Posterior cingulate gyrus (tissue), 11 donors: ENCODE measurements around the gene GBE1.

Experiments used
- DNase-seq, 10 donors: peaks; one replicate each; pipeline versions ENCODE4 v3.0.0 to v3.0.0-alpha.2; 2020 to 2021; ENCODE audit warnings: mixed read lengths in 3 of 10
- intact Hi-C: fragments of 100-400 bp; cut with DNase I; formaldehyde crosslinking; loops from one replicate; pipeline ENCODE4 v1.15.1; 2023

The GBE1 gene

DNA sequence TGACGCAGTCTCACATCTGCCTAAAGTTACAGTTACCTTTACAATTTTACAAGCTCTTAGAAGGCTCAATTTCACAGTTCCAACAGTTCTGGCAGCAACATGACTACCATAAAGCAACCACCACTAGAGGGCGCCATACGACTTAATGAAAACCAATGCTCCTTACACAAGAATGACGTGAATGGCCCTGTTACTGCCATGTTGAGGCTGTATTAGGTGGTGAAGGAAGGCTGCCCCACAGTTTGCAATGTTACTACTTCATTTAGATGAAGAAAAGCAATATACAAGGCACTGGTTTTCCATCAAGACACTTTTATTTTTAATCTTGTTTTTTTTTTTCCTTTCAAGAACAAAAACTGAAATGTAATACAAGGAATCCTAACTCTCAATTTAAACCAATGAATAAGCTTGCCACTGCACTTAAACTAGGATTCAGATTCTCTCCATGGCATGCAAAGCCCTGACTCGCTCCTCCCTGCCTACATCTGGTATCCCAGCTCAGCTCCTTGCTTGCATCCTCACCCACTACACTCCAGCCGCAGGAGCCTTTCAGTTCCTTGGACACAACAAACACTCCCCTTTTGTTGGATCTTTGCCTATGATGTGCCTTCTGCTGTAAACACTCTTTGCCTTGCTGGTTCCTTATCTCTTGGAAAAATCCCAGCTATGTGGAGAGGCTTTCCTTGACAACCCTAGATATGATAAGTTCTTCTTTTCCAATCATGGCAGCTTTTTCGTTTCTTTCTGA lies 270.7 kb downstream of the GBE1 start:
- DNase-seq: peak in 8 of 10 donors; percentile 50 to 84 (median 65)
- intact Hi-C loops: loop anchor here (10.0 kb wide), 1 partner anchor 154 kb away; no protein-coding TSS in a partner anchor

DNA sequence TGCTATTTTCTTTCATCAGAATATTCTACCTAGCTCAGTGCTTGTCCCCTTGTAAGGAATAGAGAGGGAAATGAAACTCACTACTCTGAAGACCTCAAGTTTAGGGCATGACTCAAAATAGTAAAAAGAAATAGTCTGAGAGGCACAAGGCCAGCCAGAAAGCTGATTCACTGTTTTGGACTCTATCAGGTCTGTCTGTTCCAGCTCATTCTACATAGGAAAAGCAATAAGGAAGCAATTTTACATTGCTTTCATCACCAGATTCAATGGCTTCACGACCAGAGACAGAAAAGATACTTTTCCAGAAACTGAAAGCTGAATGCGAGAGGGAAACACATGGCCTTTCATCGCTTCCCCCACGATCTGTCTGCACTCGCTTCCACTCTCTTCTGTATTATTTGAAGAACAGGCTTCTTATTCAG lies 276.0 kb downstream of the GBE1 start:
- DNase-seq: no peak

DNA sequence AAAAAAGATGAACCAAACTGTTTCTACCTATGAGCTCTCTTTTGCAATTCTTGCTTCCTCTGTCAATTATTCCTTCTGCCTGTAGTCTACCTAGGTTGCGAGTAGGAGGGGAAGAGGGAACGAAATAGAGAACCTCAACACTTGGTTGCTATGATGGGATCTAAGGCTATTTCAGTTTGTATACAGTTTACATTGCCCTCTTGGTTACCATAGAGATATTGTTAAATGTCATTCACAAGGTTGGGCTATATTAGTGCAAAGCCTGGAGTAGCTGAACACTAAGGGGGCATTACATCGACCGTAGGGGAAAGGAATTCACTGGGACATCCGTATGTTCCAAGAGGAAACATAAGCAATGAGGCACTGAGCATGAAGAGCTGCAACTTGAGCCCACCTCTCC lies 276.9 kb downstream of the GBE1 start:
- intact Hi-C loops: no loop called here
- DNase-seq: no peak

More for the DNA sequence above, 276.0 kb downstream of the GBE1 start:
- intact Hi-C loops: no loop called here

DNA sequence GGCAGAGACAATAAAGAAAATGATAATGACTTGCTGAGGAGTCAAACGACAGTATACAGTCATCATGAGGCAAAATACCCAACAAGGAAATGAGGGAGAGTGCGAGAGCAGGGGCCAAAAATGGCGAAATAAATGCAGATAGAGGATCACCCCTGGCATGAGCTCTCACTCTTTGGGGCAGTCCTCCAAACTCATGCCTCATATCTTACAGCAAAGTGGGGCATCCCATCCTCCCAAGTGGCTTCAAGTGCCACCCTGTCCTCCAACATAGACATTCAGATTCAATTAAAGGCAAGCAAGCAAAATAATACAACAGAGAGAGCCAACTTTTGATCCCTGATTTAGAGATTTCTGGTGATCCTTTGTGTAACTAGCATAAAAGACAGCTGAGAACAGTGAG lies 278.4 kb downstream of the GBE1 start:
- no peak for DNase-seq
- intact Hi-C loops: no loop called here

DNA sequence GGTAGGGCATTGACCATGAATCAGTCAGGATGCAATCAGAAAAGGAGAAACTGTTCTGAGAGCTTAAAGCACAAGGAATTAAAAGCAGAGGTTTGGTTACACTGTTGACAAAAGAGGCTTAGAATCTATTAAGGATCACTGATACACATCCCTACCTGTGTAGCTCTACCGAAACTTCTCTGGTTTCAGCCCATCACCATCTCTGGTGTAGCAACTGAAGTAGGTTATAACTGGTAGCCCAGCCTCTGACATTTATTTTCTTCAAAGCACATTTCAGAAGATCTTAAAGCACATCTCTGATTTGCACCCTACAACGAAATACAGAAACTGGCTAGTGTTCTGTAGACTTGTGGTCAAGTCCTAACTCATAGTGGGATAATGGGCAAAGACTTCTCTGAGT lies 283.7 kb downstream of the GBE1 start:
- intact Hi-C loops: no loop called here
- DNase-seq: no peak

DNA sequence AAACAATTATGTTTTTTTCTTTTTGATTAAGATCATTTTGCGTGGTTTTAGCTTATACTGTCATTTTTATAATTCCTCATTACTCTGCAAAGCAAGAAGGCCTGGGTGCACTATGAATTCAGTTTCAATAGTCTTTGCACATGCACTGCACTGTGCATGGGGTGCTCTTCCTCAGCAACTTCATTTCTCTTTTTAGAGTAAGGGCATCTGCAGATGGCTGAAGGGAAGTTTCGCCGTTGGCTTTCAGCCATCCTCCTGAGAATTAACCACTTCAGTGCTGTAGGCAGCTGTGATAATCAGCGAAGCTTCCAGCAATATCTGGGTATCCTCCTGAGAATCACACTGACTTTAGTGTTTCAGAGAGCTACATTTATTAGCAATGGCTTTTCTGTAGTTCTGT lies 284.8 kb downstream of the GBE1 start:
- no peak for DNase-seq
- intact Hi-C loops: no loop called here

DNA sequence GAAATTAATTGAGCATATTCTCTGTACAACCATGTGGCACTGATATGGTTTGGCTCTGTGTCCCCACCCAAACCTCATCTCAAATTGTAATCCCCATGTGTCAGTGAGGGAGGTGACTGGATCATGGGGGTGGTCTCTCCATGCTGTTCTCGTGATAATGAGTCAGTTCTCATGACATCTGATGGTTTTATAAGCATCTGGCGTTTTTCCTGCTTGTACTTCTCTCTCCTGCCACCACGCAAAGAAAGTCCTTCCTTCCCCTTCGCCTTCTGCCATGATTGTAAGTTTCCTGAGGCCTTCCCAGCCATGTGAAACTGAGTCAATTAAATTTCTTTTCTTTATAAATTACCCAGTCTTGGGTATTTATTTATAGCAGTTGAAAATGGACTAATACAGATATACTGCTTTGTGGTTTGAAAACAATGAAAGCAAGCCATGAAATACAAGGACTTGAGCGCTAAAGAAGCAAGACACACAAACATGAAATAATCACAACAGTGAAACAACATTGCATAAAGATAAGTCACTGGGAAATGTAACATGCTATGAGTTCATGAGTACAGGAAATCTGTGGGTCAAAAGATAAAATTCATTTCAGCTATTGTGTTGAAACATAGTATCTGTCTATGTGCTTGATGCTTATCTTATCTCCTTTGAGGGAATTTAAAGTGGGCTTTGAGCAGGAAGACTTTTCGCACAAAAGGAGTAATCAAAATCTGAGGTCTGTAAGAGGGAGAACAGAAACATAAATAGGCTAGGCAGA lies 288.7 kb downstream of the GBE1 start:
- DNase-seq: no peak
- intact Hi-C loops: no loop called here

DNA sequence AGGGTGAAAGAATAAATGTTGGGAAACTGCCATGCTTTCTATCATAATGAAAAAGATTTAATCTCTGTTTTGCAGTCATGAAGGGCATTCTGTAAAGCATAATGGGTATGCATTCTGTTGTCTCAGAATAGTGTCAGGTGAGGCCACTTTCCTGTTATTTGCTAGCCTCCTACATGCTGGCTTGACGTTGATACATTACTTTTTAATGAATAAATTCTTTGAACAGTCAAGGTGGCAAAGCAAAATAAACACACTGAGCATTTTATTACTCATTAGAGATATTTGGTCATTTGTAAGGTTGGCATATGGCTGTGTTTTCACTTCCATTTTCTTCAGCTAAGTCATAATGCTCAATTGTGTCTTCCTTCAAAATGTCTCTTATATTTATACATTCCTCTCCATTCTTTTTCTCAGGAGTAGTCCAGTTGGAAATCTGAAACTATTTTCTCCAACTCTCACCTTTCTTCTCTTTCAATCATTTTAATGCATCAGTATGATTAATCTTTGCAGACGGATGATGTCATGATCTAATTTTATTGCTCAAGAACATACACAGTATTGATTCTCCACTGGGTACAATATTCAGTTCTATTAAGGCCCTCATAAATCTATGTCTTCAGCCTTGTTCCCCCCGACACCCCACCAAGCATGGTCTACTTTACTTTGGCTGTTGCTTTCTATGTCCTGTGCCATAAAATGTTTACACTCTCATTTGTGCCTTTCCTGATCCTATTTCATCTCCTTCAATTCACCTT lies 290.7 kb downstream of the GBE1 start:
- DNase-seq: no peak
- intact Hi-C loops: no loop called here

DNA sequence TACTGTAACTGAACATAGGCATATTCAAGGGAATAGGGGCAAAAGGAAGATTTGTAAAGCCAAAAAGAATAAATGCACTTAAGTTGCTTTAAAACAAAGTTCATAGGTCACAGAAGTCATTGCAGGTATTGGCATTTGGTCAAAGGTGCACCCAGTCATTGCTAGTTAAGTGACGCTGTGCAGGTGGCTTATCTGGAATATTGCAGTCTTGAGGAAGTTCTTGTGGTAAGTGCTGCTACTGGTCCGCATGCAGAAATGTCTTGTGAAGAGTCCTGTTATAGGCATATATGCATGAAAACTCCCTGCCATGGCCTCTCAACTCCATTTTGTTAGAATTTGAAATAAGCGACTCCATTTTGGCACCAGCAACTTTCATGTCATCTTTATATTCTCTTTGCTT lies 293.1 kb downstream of the GBE1 start:
- intact Hi-C loops: no loop called here
- DNase-seq: no peak

DNA sequence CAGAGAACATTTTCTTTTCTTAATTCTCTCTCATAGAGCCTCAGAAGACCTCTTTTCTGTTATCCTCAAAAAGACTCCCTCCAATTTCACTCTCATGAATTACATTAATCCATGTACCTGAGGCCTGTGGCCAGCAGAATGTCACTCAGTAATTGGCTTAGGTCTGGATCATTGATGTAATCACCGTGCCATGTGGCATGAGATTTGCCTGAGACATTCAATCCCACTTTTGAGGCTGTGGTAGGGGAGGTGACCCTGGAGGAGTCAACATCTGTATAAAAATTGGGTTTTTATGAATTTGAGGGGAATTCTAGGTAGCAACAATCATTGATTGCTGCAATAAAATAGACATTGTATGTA lies 295.3 kb downstream of the GBE1 start:
- intact Hi-C loops: no loop called here
- DNase-seq: no peak

DNA sequence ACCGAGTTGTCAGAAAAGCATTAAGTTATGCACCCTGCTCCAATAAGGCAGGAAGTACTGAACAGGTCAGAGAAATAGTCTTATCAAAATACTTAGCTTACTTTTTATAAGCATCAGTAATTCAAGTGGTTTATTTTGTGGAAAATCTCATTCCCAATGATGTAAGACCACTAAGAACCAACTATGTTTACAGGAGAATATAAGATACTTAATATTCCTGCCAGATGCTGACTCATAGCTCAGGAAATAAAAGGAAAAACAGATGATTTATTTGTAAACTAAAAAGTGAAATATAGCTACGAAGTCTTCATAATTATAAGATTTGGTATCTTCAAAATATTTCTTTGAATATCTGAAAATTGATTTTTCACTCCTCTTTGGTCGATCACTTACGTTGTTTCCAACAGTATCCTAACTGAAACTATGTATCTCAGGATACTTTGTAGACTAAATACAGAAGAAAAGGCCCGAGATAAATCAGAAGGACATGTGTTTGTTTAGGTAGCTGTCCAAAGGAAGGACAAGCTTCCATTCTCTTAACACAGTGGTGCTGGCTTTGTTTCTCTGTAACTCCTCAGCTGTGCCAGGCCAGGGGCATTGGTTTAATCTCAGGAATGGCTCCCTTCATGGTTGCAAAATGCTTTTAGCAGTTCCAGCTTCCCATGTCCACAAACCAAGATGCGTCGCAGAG lies 295.8 kb downstream of the GBE1 start:
- no peak for DNase-seq
- intact Hi-C loops: no loop called here

DNA sequence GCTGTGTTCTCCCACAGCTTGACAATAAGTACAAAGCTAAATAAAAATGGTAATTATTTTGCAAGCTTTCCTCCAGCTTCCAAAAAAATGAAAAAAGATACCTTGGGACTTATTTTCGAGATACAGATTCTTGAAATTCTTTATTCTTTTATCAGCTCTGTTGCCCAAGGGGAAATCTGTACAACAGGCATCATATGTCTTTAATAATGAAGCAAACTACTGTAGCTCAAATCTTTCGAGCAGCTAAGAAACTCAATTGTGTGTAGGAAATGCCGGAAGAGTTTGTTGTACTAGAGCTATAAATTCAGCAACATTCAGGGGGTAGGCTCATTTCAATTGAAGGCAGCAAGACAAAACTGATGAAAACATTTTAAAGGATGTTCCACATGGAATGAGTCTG lies 297.7 kb downstream of the GBE1 start:
- no peak for DNase-seq
- intact Hi-C loops: no loop called here

DNA sequence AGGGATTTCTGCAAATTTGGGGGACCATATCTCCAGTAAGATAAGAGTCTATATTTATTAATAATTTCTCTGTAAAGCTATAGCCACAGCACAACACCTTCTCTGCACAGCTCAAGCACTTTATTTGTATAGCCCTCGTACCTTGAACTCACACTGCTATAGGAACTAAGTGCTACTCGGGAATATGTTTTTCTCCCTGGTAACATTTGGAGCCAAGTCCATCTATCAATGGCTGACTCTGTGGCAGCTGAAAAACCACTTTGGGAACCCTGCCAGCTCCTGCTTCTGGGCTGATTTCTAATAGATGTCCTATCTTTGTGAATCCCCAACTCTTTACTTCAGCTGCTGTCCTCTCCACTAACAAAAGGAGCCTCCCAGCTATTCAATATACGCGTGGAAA lies 298.5 kb downstream of the GBE1 start:
- no peak for DNase-seq
- intact Hi-C loops: no loop called here

DNA sequence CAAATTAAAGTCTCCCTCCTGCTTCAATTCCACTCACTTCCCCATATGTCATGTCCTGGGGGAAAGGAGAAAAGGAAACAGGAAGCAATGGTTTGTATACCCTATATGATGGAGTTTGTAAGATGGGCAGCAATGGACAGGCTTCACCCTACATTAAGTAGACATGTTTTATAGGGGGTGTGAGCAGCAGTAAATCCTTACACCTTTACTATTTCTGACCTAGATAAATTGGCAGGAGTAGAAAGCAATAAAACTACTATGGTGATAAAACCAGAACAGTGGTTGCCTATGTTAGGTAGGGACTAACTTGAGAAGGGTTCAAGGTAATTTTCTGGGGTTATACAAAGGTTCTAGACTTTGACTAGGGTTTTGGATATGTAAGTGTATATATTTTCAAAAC lies 301.7 kb downstream of the GBE1 start:
- intact Hi-C loops: no loop called here
- DNase-seq: no peak

DNA sequence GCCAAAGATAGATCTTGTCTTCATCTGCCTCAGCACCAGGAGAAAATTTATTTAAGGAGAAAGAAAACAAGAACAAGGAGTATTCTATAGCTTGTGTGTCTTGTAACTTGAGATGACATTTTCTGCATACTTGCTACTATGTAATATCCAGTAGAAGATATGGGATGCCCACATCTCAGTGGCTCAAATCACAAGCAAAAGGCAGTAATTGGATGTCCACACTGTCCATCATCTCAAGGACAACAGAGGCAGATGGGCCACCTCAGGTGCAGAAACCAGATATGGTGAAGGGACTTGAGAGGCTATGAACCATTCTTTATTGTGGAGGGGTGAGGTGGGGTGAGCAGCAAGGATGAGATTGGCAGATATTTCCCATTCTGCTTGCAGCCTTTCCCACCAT lies 309.0 kb downstream of the GBE1 start:
- intact Hi-C loops: no loop called here
- DNase-seq: no peak

DNA sequence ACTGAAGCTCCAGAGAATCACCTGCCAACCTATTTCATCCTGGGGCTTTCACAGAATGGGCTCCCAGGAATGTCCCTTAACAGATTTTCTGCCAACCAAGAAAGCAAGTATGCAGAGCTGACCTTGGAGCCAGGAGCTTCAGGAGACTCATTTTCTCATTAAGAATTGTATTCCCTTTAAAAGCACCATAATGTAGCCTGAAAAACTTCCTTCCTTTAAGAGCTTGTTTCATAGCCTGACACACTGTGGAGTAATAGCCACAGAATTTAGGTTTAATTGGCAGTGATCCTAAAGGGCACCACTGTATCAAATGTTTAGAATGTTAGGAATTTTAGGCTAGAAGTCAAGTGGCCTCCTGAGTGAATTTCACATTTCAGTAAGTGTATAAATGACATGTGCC lies 309.8 kb downstream of the GBE1 start:
- intact Hi-C loops: no loop called here
- no peak for DNase-seq

DNA sequence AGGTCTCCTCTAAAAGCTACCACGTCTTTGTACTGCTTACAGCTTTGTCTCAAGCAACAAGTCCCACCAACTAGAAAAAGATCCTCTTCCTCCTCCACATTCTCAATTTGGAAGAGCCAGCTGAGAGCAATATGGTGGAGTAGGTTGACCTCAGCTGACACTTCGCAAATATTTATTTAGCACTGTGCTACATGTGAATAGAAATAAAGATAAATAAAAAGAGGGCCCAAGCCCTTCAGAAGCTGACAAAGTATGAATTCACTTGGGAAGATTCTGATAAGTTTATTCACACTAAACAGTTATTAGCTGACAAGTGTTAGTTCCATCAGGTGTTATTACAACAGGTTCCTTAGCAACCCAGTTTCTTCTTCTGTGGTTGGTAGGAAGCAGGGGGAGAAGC lies 310.3 kb downstream of the GBE1 start:
- intact Hi-C loops: no loop called here

DNA sequence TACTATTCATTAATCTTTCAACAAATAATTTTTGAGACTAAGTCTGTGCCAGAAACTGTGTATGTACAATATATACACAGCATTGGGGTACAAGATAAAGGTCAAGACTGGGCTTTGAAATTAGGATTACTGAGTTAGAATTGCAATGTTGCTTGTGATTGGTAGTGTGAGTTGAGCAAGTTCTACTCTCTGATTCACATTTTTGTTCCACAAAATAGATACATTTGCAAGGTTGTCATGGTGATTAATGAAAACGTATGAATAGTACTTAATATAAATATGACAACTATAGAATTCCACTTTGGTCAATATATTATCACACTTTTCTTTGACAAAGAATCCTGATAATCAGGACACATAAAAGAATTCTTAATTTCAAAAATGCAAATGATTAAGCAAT lies 314.6 kb downstream of the GBE1 start:
- DNase-seq: no peak
- intact Hi-C loops: no loop called here

More for the DNA sequence above, 310.3 kb downstream of the GBE1 start:
- DNase-seq: no peak

DNA sequence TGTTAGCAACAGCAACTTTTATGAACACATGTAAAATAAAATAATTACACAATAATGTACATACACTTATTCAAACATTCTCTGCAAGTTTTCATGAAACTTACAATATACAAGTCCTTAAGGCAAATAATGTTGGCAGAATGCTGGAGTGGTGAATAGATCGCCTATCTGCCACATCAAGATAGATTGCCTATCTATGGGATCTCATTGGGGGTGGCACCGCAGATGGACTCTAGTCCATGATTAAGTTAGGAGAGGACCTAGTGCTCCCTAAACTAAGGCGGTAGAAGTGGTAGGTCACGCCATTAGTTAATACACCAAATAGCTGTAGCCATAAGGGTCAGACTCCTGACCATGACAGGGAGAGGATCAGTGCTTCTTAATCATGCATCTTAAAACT lies 315.7 kb downstream of the GBE1 start:
- intact Hi-C loops: no loop called here
- DNase-seq: no peak

DNA sequence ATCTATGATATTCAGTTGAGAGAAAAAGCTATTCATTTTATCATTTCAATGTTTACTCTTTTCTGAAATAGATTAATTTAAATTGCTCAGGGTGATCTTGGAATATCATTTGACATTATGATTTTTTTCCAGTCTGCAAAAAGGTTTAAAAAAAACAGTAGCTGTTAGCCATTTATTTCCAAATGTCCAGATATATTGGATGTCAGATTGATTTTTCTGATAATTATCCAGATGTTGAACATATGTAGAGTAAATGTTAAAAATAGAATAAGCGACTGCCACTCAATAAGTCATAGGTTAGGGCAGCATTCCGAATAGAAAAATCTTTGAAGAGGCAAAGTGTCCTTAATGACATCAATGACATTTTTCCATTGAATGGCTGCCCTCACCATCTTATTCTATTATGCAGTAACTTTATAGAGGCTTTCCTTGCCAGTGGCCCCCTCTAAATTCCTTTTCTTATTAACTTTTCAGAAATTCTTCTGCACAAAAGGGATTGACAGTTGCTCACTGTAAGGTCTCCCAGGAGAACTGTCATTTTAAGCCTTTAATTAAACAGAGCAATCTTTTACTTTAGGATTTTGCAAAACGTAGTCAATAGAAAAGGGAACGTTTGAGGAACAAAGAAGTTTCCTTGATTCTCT lies 316.5 kb downstream of the GBE1 start:
- intact Hi-C loops: no loop called here
- no peak for DNase-seq
